ENCODE results near the gene SLC16A3.
"Not testable (repeated sequence)": the region's sequence is repeated elsewhere in the genome, so short reads cannot be mapped to it uniquely, and the experiment has no call there.

Gene SLC16A3

GRCh38 chr17:82188001-82188961, 40.6 kb upstream of the SLC16A3 start:
- H3K36me3 ChIP-seq (ENCODE audit: insufficient read depth, insufficient read length, low read length), result peaks cover 70% of the 10 kb centered on the region
- no peak for DNase-seq (ENCODE audit: low read depth, low spot score)
- H3K4me3 ChIP-seq (ENCODE audit: insufficient read length, low read depth), result no peak overlapping the region
- H3K9ac ChIP-seq (ENCODE audit: insufficient read length, low read depth), result no peak overlapping the region
- H3K4me1 ChIP-seq (ENCODE audit: insufficient read depth, insufficient read length), result no peaks in the 10 kb centered on the region
- H3K9me3 ChIP-seq (ENCODE audit: insufficient read depth, low read length), result no peaks in the 10 kb centered on the region
- no peaks in the 10 kb centered on the region for H3K27me3 ChIP-seq (ENCODE audit: insufficient read depth, insufficient read length)
- TF ChIP-seq ZNF274 (IDR thresholded peaks at IDR 0.05; ENCODE audit: low read depth, low read length) (no peak), SUZ12 (IDR thresholded peaks at IDR 0.05; ENCODE audit: extremely low read depth, insufficient read depth, insufficient read length) (no peak), YY1 (IDR thresholded peaks at IDR 0.05; ENCODE audit: insufficient read depth, insufficient read length) (no peak)

- peaks cover 88% of the 10 kb centered on the region for H3K36me3 ChIP-seq (ENCODE audit: insufficient read depth, insufficient read length, low read length)
- not testable (repeated sequence) for H3K4me3 ChIP-seq (ENCODE audit: insufficient read length, low read depth); H3K27me3 ChIP-seq (ENCODE audit: insufficient read depth, insufficient read length); H3K4me1 ChIP-seq (ENCODE audit: insufficient read depth, insufficient read length); H3K9ac ChIP-seq (ENCODE audit: insufficient read length, low read depth); H3K9me3 ChIP-seq (ENCODE audit: insufficient read depth, low read length); DNase-seq (ENCODE audit: low read depth, low spot score)
Measured at GRCh38 chr17:82193050-82193449, 35.8 kb upstream of the SLC16A3 start.

GRCh38 chr17:82193520-82194220, 35.2 kb upstream of the SLC16A3 start:
- Histone ChIP-seq H3K4me1 (ENCODE audit: insufficient read depth, insufficient read length) (no peaks in the 10 kb centered on the region), H3K4me3 (ENCODE audit: insufficient read length, low read depth) (no peak overlapping the region), H3K36me3 (ENCODE audit: insufficient read depth, insufficient read length, low read length) (peaks cover 87% of the 10 kb centered on the region), H3K9ac (ENCODE audit: insufficient read length, low read depth) (no peak overlapping the region), H3K27me3 (ENCODE audit: insufficient read depth, insufficient read length) (no peaks in the 10 kb centered on the region), H3K9me3 (ENCODE audit: insufficient read depth, low read length) (no peaks in the 10 kb centered on the region)
- no peak for DNase-seq (ENCODE audit: low read depth, low spot score)
- TF ChIP-seq ZNF274 (IDR thresholded peaks at IDR 0.05; ENCODE audit: low read depth, low read length) (no peak), YY1 (IDR thresholded peaks at IDR 0.05; ENCODE audit: insufficient read depth, insufficient read length) (no peak), SUZ12 (IDR thresholded peaks at IDR 0.05; ENCODE audit: extremely low read depth, insufficient read depth, insufficient read length) (no peak)

GRCh38 chr17:82194765-82195164, 34.1 kb upstream of the SLC16A3 start:
- Histone ChIP-seq H3K4me3 (ENCODE audit: insufficient read length, low read depth) (no peak overlapping the region), H3K27me3 (ENCODE audit: insufficient read depth, insufficient read length) (no peaks in the 10 kb centered on the region), H3K9ac (ENCODE audit: insufficient read length, low read depth) (no peak overlapping the region), H3K4me1 (ENCODE audit: insufficient read depth, insufficient read length) (no peaks in the 10 kb centered on the region), H3K9me3 (ENCODE audit: insufficient read depth, low read length) (no peaks in the 10 kb centered on the region), H3K36me3 (ENCODE audit: insufficient read depth, insufficient read length, low read length) (peaks cover 88% of the 10 kb centered on the region)
- DNase-seq (ENCODE audit: low read depth, low spot score), result no peak
- TF ChIP-seq SUZ12 (IDR thresholded peaks at IDR 0.05; ENCODE audit: extremely low read depth, insufficient read depth, insufficient read length) (no peak), ZNF274 (IDR thresholded peaks at IDR 0.05; ENCODE audit: low read depth, low read length) (no peak), YY1 (IDR thresholded peaks at IDR 0.05; ENCODE audit: insufficient read depth, insufficient read length) (no peak)

GRCh38 chr17:82195675-82196672, 32.9 kb upstream of the SLC16A3 start:
- H3K27me3 ChIP-seq (ENCODE audit: insufficient read depth, insufficient read length), result no peaks in the 10 kb centered on the region
- H3K36me3 ChIP-seq (ENCODE audit: insufficient read depth, insufficient read length, low read length), result peaks cover 90% of the 10 kb centered on the region
- H3K4me3 ChIP-seq (ENCODE audit: insufficient read length, low read depth), result no peak overlapping the region
- no peaks in the 10 kb centered on the region for H3K4me1 ChIP-seq (ENCODE audit: insufficient read depth, insufficient read length)
- no peak overlapping the region for H3K9ac ChIP-seq (ENCODE audit: insufficient read length, low read depth)
- H3K9me3 ChIP-seq (ENCODE audit: insufficient read depth, low read length), result no peaks in the 10 kb centered on the region
- DNase-seq (ENCODE audit: low read depth, low spot score), result no peak
- no peak for TF ChIP-seq YY1 (IDR thresholded peaks at IDR 0.05; ENCODE audit: insufficient read depth, insufficient read length)
- no peak for TF ChIP-seq ZNF274 (IDR thresholded peaks at IDR 0.05; ENCODE audit: low read depth, low read length)
- no peak for TF ChIP-seq SUZ12 (IDR thresholded peaks at IDR 0.05; ENCODE audit: extremely low read depth, insufficient read depth, insufficient read length)

GRCh38 chr17:82198092-82198491, 30.8 kb upstream of the SLC16A3 start:
- no peak for DNase-seq (ENCODE audit: low read depth, low spot score)
- peaks cover 85% of the 10 kb centered on the region for H3K36me3 ChIP-seq (ENCODE audit: insufficient read depth, insufficient read length, low read length)
- no peaks in the 10 kb centered on the region for H3K9me3 ChIP-seq (ENCODE audit: insufficient read depth, low read length)
- no peaks in the 10 kb centered on the region for H3K27me3 ChIP-seq (ENCODE audit: insufficient read depth, insufficient read length)
- TF ChIP-seq ZNF274 (IDR thresholded peaks at IDR 0.05; ENCODE audit: low read depth, low read length), result no peak
- H3K4me3 ChIP-seq (ENCODE audit: insufficient read length, low read depth), result no peak overlapping the region
- H3K9ac ChIP-seq (ENCODE audit: insufficient read length, low read depth), result no peak overlapping the region
- H3K4me1 ChIP-seq (ENCODE audit: insufficient read depth, insufficient read length), result peaks cover 7% of the 10 kb centered on the region
